ENCODE measurements around the gene ERFE. TPM values are rescaled to one million over a fixed set of nuclear protein-coding genes. Genes with fewer than 3 reads are reported as not detected.
"Not testable (repeated sequence)": the region's sequence is repeated elsewhere in the genome, so short reads cannot be mapped to it uniquely, and the experiment has no call there.

Gene ERFE
- total RNA-seq, 2 experiments from 2014 or later = 0.99 to 1.0 TPM

DNA sequence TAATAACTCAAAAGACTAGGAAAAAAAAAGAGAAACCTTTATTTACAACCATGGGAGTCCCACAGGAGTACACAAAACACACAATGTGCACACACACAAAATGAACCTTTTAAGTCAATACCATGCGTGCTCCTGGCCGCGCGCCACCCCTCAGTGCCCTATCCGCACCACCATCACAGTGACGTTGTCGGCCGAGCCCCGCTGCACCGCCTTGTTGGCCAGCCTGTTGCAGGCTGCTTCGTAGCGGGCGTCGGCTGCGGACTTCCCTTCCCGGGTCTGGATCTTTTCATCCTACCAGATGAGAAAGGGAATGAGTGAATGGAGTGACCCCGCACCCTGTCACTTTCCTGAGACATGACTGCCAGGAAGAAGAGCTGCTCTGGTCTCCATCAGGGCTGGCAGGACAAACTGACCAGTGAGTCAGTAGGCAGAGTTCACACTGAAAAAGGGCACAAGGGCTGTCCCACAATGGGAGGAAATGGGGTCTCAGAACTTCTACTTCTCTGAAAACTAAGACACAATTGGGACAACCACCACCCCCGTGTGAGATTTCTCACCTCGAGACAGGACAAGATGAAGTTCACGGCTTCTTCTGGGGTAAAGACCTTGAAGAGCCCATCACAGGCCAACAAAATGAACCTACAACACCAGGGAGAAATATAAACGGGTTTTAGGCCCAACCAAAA, 11.8 kb downstream of the ERFE start:
- Mint-ChIP-seq H3K27ac (no peak overlapping the region), H3K4me3 (no peak overlapping the region), H3K9me3 (no peaks in the 10 kb centered on the region), H3K36me3 (ENCODE audit: low read depth) (peaks cover 21% of the 10 kb centered on the region), H3K27me3 (no peaks in the 10 kb centered on the region), H3K4me1 (ENCODE audit: low read depth) (no peaks in the 10 kb centered on the region)
- POLR2A ChIA-PET = no interaction called here
- intact Hi-C loops (cut with micrococcal nuclease) = no loop called here
- ATAC-seq = no peak
- no peak for DNase-seq
- CTCF ChIA-PET = no interaction called here
- TF ChIP-seq, protein P1, sequence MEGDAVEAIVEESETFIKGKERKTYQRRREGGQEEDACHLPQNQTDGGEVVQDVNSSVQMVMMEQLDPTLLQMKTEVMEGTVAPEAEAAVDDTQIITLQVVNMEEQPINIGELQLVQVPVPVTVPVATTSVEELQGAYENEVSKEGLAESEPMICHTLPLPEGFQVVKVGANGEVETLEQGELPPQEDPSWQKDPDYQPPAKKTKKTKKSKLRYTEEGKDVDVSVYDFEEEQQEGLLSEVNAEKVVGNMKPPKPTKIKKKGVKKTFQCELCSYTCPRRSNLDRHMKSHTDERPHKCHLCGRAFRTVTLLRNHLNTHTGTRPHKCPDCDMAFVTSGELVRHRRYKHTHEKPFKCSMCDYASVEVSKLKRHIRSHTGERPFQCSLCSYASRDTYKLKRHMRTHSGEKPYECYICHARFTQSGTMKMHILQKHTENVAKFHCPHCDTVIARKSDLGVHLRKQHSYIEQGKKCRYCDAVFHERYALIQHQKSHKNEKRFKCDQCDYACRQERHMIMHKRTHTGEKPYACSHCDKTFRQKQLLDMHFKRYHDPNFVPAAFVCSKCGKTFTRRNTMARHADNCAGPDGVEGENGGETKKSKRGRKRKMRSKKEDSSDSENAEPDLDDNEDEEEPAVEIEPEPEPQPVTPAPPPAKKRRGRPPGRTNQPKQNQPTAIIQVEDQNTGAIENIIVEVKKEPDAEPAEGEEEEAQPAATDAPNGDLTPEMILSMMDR (IDR thresholded peaks at IDR 0.05) = no peak

DNA sequence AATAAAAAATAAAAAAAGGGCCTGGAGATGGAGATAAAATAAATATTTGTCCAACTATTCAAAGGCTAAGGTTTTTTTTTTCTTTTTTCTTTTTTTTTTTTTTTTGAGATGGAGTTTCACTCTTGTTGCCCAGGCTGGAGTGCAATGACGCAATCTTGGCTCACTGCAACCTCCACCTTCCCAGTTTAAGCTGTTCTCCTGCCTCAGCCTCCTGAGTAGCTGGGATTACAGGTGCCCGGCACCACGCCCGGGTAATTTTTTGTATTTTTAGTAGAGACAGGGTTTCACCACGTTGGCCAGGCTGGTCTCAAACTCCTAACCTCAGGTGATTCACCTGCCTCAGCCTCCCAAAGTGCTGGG, 12.3 kb downstream of the ERFE start:
- H3K4me1 Mint-ChIP-seq (ENCODE audit: low read depth); H3K27me3 Mint-ChIP-seq; H3K9me3 Mint-ChIP-seq; POLR2A ChIA-PET; CTCF ChIA-PET; H3K27ac Mint-ChIP-seq; DNase-seq; H3K4me3 Mint-ChIP-seq; intact Hi-C loops (cut with micrococcal nuclease); ATAC-seq: not testable (repeated sequence)
- peaks cover 24% of the 10 kb centered on the region for H3K36me3 Mint-ChIP-seq (ENCODE audit: low read depth)

DNA sequence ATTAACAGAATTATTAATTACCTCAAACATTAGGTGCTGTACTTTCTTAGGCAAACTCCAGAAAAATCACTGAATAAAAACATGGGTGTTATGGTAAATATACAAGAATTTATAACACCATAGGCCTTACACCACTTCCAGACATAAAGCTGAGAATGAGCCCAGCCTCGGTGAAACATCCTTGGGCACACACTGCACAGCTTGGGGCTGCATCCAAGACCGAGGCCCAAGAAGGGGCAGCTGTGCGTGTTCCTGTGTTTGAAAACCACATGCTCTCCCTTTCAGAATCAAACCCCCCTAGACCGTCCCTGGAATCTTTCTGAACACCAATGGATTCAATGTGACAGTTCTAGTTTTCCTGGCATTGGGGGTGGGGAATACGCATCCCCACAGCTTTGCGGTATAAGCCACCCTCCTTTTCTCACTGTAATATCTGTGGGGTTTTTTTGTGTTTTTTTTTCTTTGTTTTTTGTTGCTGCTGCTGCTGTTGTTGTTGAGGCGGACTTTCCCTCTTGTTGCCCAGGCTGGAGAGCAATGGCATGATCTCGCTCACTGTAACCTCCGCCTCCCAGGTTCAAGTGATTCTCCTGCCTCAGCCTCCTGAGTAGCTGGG, 12.9 kb downstream of the ERFE start:
- H3K4me1 Mint-ChIP-seq (ENCODE audit: low read depth) = no peaks in the 10 kb centered on the region

DNA sequence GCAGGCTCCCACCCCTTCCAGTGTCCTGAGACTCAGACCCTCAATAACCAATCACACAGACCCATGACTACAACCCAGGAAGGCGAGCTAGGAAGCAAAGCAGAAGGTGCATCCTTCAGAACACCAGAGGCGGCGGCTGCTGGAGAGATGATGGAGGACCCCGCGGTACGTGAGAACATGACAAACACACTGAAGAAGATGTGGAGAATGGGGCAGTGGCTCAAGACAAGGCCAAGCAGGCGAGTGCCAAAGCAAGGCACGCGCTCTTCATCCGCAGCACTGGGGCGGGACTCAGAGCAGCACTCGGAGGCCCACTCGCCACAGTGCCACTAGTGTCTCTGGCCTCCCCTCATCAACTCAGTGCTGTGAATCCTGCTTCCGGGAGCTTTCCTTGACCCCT, 13.7 kb downstream of the ERFE start:
- DNase-seq (no peak), ATAC-seq (no peak)
- no peaks in the 10 kb centered on the region for H3K9me3 Mint-ChIP-seq
- H3K27me3 Mint-ChIP-seq = no peaks in the 10 kb centered on the region
- H3K4me3 Mint-ChIP-seq = no peak overlapping the region
- ChIA-PET POLR2A (no interaction called here), CTCF (no interaction called here)
- no peaks in the 10 kb centered on the region for H3K4me1 Mint-ChIP-seq (ENCODE audit: low read depth)
- TF ChIP-seq, protein P1 (IDR thresholded peaks at IDR 0.05) = no peak
- no peak overlapping the region for H3K27ac Mint-ChIP-seq
- intact Hi-C loops (cut with micrococcal nuclease) = no loop called here
- H3K36me3 Mint-ChIP-seq (ENCODE audit: low read depth) = peaks cover 30% of the 10 kb centered on the region

More for the DNA sequence above, 12.9 kb downstream of the ERFE start:
- Mint-ChIP-seq H3K27me3 (no peaks in the 10 kb centered on the region), H3K27ac (no peak overlapping the region), H3K4me3 (no peak overlapping the region), H3K36me3 (ENCODE audit: low read depth) (peaks cover 27% of the 10 kb centered on the region), H3K9me3 (no peaks in the 10 kb centered on the region)
- DNase-seq (no peak), ATAC-seq (no peak)
- intact Hi-C loops (cut with micrococcal nuclease) = no loop called here
- ChIA-PET POLR2A (no interaction called here), CTCF (no interaction called here)
- TF ChIP-seq, protein P1 (IDR thresholded peaks at IDR 0.05) = no peak

DNA sequence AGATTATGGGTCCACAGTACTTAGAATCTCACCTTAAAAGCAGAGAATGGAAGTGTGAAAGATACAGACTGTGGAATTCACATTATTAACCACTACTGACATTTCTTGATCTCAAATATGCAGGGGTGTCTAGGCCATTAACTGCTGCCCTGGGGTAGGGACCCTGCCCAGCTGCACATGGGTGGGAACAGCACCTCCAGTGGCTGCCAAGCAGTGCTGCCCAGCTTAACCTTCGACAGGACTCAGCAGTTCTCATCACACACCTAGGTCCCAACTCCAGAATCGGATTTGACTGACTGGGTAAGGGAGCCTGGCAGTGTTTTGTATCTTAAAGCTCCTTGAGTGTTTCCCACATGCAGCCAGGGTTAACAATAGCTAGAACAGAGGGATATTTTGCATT, 14.9 kb downstream of the ERFE start:
- POLR2A ChIA-PET = no interaction called here
- intact Hi-C loops (cut with micrococcal nuclease) = no loop called here
- no peak overlapping the region for H3K27ac Mint-ChIP-seq
- TF ChIP-seq, protein P1 (IDR thresholded peaks at IDR 0.05) = peak; percentile 24
- H3K36me3 Mint-ChIP-seq (ENCODE audit: low read depth) = peaks cover 31% of the 10 kb centered on the region
- no peaks in the 10 kb centered on the region for H3K4me1 Mint-ChIP-seq (ENCODE audit: low read depth)
- no peaks in the 10 kb centered on the region for H3K27me3 Mint-ChIP-seq
- DNase-seq = no peak
- H3K4me3 Mint-ChIP-seq = no peak overlapping the region
- H3K9me3 Mint-ChIP-seq = no peaks in the 10 kb centered on the region
- ATAC-seq = no peak
- CTCF ChIA-PET = no interaction called here
